IMR-90 (cell line): ENCODE measurements around the gene ITPRIP.

Experiments
- CEBPB ChIP-seq: IDR thresholded peaks from 2 replicates; pipeline ENCODE4 v1.6.1; 2012; ENCODE audit warnings: low read depth, low read length, improper control_type of control experiment
- TF ChIP-seq, protein P1 (sequence below): conservative IDR thresholded peaks from 2 replicates; pipeline ENCODE4 v1.5.1; 2012; ENCODE audit warnings: mild to moderate bottlenecking, low read depth, low read length, improper control_type of control experiment

DNA sequence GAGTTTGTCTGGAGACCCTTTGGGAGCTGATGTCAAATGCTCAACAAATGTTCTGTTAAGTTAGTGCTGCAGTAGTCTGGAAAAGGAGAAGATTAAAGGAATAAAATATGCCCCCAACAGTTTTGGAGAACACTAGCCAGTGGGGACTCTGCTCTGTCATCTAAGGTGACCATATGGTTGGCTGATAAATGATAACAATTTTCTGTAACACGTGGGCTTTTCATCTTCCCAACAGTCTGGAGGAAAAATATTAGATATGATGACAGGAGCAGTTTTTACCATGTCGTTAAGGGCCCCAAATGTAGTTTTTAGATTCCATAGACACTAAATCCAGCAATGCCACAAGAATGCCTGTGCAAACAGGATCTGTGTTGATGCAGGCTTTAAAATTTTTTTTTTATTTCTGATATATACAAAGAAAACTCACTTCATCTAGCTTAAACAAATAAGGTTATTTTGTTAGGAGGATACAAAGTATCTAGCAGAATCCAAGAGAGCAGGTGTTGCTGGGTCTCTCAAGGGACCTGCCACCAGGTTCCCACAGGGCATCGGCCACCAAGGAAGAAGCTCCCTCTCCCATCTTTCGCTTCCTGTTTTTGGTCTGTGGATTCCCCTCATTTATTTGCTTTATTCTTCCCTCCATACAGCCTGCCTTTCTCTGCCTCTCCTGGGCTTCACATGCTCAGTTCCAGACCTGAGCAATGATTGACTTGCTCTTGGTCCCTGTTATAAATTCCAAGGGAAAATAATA is 9.2 kb upstream of the ITPRIP start:
- TF ChIP-seq, protein P1, sequence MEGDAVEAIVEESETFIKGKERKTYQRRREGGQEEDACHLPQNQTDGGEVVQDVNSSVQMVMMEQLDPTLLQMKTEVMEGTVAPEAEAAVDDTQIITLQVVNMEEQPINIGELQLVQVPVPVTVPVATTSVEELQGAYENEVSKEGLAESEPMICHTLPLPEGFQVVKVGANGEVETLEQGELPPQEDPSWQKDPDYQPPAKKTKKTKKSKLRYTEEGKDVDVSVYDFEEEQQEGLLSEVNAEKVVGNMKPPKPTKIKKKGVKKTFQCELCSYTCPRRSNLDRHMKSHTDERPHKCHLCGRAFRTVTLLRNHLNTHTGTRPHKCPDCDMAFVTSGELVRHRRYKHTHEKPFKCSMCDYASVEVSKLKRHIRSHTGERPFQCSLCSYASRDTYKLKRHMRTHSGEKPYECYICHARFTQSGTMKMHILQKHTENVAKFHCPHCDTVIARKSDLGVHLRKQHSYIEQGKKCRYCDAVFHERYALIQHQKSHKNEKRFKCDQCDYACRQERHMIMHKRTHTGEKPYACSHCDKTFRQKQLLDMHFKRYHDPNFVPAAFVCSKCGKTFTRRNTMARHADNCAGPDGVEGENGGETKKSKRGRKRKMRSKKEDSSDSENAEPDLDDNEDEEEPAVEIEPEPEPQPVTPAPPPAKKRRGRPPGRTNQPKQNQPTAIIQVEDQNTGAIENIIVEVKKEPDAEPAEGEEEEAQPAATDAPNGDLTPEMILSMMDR: no peak
- TF ChIP-seq CEBPB: no peak
